Skin epidermis (tissue), 12 donors: ENCODE data around the gene ATP5F1D.
"Not testable (repeated sequence)": the region's sequence is repeated elsewhere in the genome, so short reads cannot be mapped to it uniquely, and the experiment has no call there.

Source experiments
- H3K27ac ChIP-seq, 21 experiments: fragments of 200-600 bp; sonication (generic) in 11 of 21; one replicate each; pipeline ENCODE4 v1.5.0; 2020; ENCODE audit warnings: mild to moderate bottlenecking in 3 of 21, inconsistent platforms in 2 of 21, moderate library complexity in 2 of 21
- H3K4me3 ChIP-seq, 7 experiments: fragments of 200-600 bp; sonication (generic) in 2 of 7; one replicate each; pipeline ENCODE4 v1.5.0; 2020; ENCODE audit warnings: inconsistent platforms in 2 of 7, mild to moderate bottlenecking in 2 of 7, moderate library complexity in 1 of 7

Gene ATP5F1D

GRCh38 chr19:1241417-1242095 lies at the start of gene ATP5F1D:
Gene ATP5F1D (plus strand): TSS chr19:1241751. CDS start chr19:1241851, 100 bp downstream.
- H3K27ac ChIP-seq, result peak within 1 kb of the TSS; percentile 73 to 97 (median 93)
- H3K4me3 ChIP-seq, result peak within 1 kb of the TSS; percentile 75 to 95 (median 85)

DNA sequence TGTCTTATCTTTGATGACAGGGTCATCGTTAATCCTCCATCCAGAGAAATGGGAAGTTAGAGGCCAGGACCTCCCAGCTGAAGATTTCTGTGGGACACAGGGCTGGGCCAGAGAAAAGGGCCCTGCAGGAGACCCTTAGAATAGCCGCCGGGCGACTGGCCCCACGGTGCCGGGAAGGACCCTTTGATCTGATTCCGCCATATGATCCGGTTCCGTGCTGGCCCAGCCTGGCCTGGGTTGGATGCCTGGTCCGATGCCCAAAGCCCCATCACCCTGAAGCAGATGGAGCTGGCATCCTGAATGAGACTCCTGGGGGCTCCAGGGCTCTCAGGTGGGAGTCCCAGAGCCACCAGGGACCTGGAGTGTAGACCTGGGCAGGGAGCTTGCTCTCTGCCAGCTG lies 42.0 kb upstream of the ATP5F1D start:
- Histone ChIP-seq H3K4me3 (no peak overlapping the region), H3K27ac (no peak overlapping the region)

DNA sequence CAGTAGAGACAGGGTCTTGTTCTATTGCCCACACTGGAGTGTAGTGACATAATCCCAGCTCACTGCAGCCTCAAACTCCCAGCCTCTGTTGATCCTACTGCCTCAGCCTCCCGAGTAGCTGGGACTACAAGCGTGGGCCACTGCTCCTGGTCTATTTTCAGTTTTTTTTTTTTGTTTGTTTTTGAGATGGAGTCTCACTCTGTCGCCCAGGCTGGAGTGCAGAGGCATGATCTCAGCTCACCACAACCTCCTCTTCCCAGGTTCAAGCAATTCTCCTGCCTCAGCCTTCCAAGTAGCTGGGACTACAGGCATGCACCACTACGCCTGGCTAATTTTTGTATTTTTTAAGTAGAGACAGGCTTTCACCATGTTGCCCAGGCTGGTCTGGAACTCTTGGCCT lies 40.9 kb upstream of the ATP5F1D start:
- H3K27ac ChIP-seq, H3K4me3 ChIP-seq: not testable (repeated sequence)

- peak within 1 kb of the TSS; percentile 46 to 92 (median 83) for H3K27ac ChIP-seq
- H3K4me3 ChIP-seq, result peak within 1 kb of the TSS; percentile 41 to 80 (median 72)
These were observed 36.1 kb upstream of the ATP5F1D start, which contains the start of gene STK11 for GRCh38 chr19:1205114-1206099. Gene STK11 (plus strand): TSS chr19:1205778. CDS start chr19:1206914, 1,136 bp downstream.

GRCh38 chr19:1206150-1206863 lies 35.2 kb upstream of the ATP5F1D start:
- H3K27ac ChIP-seq, result peak overlapping the region in 20 of 21 experiments; percentile 37 to 92 (median 78)
- H3K4me3 ChIP-seq, result peak overlapping the region; percentile 41 to 80 (median 72)

GRCh38 chr19:1206864-1207450 lies 34.6 kb upstream of the ATP5F1D start:
- peak overlapping the region in 20 of 21 experiments; percentile 24 to 92 (median 78) for H3K27ac ChIP-seq
- H3K4me3 ChIP-seq, result peak overlapping the region; percentile 41 to 80 (median 72)

DNA sequence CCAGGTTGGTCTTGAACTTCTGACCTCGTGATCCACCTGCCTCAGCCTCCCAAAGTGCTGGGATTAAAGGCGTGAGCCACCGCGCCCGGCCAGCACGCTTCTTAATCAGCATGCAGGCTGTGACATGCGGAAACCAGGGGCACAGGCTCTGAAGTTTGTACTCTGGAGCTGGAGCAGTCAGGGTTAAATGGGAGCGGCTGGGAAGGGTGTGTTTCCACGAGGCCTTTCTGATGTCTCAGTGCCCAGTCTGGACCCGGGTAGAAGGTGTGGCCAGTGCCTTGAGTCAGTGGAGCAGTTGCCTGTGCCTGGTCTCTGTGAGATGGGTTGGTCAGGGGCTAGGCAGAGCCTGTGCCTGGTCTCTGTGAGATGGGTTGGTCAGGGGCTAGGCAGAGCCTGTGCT lies 32.7 kb upstream of the ATP5F1D start:
- not testable (repeated sequence) for H3K4me3 ChIP-seq
- peak overlapping the region in 8 of 21 experiments; percentile 9 to 41 (median 21) for H3K27ac ChIP-seq

- H3K27ac ChIP-seq, result peak overlapping the region in 13 of 21 experiments; percentile 21 to 73 (median 37)
- no peak overlapping the region for H3K4me3 ChIP-seq
These were observed 31.4 kb upstream of the ATP5F1D start for GRCh38 chr19:1210227-1210538.

- Histone ChIP-seq H3K27ac (peak overlapping the region in 12 of 21 experiments; percentile 4 to 91 (median 42)), H3K4me3 (no peak overlapping the region)
These were observed 29.9 kb upstream of the ATP5F1D start for GRCh38 chr19:1211494-1212234.

DNA sequence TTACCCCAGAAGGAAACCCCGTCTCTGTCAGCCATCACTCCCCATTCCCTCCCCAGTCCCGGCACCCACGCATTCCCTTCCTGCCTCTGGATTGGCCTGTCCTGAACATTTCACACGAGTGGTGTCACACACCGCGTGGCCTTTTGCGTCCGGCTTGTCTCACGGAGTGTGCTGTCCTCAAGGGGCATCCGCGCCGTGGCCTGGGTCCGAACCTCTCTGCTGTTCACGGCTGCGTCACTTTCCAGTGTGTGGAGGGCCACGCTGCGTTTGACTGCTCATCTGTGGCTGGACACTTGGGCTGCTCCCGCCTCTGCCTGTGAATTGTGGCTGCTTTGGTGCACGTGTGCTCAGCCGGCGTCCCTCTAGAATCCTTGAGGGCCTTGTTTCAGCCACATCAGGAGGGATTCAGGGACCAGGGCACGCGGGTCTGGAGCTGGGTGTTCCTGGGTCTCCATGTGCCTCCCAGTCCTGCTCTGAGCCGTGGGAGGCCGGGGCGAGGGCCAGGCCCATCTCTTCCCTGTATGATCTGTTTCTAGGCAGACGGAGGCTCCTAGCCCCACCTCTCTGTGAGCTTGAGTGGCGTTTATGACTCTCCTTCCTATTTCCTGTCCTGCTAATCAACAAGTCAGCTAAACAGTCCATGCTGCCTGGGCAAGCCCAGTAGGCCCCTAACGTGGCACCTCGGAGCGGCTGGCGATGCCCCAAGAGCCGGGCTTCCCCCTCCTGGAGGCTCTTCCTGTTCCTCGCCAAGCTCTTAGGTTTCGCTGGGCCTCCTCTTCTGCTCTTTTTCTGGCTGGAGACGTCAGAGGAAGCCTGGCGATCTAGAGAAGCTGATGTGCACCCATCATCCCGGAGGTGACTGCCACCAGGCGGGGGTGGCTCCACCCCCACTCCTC lies 27.9 kb upstream of the ATP5F1D start:
- H3K4me3 ChIP-seq, result peak overlapping the region in 2 of 7 experiments; percentile 1 to 4
- H3K27ac ChIP-seq, result peak overlapping the region; percentile 27 to 91 (median 82)

GRCh38 chr19:1214299-1214861 lies 27.2 kb upstream of the ATP5F1D start:
- H3K4me3 ChIP-seq, result no peak overlapping the region

GRCh38 chr19:1214862-1215731 lies 26.5 kb upstream of the ATP5F1D start:
- H3K4me3 ChIP-seq, result no peak overlapping the region
- peak overlapping the region in 20 of 21 experiments; percentile 60 to 91 (median 82) for H3K27ac ChIP-seq

More at GRCh38 chr19:1214299-1214861, 27.2 kb upstream of the ATP5F1D start:
- peak overlapping the region; percentile 27 to 91 (median 82) for H3K27ac ChIP-seq

GRCh38 chr19:1216756-1217155 lies 24.8 kb upstream of the ATP5F1D start:
- Histone ChIP-seq H3K4me3 (no peak overlapping the region), H3K27ac (peak overlapping the region in 5 of 21 experiments; percentile 56 to 91 (median 64))

GRCh38 chr19:1217366-1217765 lies 24.2 kb upstream of the ATP5F1D start:
- no peak overlapping the region for H3K4me3 ChIP-seq

DNA sequence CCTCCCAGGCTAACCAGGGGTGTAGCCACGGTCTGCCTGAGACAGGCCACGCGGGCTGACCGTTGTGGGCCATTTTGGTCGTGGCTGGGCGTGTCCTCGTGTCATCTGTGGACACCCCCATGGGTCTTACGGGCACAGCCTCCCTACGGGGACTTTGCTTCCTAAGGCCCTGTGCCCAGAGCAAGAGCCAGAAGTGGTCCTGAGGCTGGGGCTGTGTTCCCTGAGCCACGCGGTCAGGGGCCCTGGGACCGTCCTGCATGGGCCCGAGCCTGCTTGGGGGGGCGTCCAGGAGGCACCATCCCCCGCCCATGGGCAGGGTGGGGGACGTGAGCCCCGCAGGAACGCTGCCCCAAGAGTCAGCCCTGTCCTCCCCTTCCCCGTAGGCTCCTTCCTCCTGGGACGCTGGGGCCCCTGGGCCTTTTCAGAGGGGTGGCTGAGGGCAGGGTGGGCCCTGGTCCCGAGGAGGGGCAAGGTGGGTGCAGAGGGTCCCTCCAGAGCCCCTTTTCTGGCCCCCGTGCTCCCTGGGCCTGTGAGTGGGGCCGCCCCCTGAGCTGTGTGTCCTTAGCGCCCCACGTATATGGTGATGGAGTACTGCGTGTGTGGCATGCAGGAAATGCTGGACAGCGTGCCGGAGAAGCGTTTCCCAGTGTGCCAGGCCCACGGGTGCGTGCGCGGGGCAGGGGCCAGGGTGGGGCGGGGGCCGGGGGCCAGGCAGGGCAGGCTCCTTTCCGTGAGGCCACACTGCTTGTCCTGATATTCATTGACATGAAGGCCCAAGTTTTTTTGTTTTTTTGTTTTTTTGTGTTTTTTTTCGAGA lies 22.6 kb upstream of the ATP5F1D start:
- Histone ChIP-seq H3K4me3 (no peak overlapping the region), H3K27ac (peak overlapping the region in 14 of 21 experiments; percentile 2 to 75 (median 50))

More at GRCh38 chr19:1217366-1217765, 24.2 kb upstream of the ATP5F1D start:
- peak overlapping the region in 6 of 21 experiments; percentile 1 to 57 (median 40) for H3K27ac ChIP-seq
